Measurements from ENCODE around the gene MIPOL1. TPM values are rescaled to one million over a fixed set of nuclear protein-coding genes. Genes with fewer than 3 reads are reported as not detected.

The MIPOL1 gene
- total RNA-seq, 1 donor from 2014 or later = 18.4 TPM

DNA sequence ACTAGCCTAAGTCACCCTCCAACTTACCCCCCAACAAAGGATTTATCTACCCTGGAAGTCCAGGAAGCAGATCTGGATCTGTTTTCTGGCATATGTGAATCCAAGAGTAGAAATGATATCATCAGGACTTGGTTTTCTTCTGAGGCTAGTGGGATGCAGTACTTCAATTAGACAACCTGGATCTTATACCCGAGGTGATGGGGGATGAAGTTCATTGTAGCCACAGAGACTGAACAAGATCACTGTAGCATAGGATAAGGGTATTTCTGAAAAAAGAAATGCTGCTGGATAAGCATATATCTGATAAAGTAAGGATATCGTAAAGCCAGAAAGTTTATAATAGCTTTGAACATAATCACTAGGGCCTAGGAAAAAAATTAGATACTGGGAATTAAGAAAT is 222.9 kb downstream of the MIPOL1 start:
- Mint-ChIP-seq H3K36me3 (no peaks in the 10 kb centered on the region), H3K4me1 (no peaks in the 10 kb centered on the region), H3K27me3 (ENCODE audit: insufficient read depth, low read depth) (no peaks in the 10 kb centered on the region), H3K27ac (no peak overlapping the region), H3K4me3 (no peak overlapping the region), H3K9me3 (no peaks in the 10 kb centered on the region)
- H2AFZ ChIP-seq (replicated peaks) = no peak overlapping the region
- no peaks in the 10 kb centered on the region for H3F3A ChIP-seq (ENCODE audit: low read depth)
- H3K79me2 ChIP-seq (ENCODE audit: low read depth) = no peaks in the 10 kb centered on the region
- no peak overlapping the region for H3K4me2 ChIP-seq
- H3K27ac ChIP-seq = no peak overlapping the region
- H3K9ac ChIP-seq = no peak overlapping the region
- H3K36me3 ChIP-seq = no peaks in the 10 kb centered on the region
- no peak overlapping the region for H3K4me3 ChIP-seq
- TF ChIP-seq EZH2phosphoT487 (IDR thresholded peaks at IDR 0.05) (no peak), EZH2 (IDR thresholded peaks at IDR 0.05) (no peak)
- TF ChIP-seq, protein P1, sequence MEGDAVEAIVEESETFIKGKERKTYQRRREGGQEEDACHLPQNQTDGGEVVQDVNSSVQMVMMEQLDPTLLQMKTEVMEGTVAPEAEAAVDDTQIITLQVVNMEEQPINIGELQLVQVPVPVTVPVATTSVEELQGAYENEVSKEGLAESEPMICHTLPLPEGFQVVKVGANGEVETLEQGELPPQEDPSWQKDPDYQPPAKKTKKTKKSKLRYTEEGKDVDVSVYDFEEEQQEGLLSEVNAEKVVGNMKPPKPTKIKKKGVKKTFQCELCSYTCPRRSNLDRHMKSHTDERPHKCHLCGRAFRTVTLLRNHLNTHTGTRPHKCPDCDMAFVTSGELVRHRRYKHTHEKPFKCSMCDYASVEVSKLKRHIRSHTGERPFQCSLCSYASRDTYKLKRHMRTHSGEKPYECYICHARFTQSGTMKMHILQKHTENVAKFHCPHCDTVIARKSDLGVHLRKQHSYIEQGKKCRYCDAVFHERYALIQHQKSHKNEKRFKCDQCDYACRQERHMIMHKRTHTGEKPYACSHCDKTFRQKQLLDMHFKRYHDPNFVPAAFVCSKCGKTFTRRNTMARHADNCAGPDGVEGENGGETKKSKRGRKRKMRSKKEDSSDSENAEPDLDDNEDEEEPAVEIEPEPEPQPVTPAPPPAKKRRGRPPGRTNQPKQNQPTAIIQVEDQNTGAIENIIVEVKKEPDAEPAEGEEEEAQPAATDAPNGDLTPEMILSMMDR (IDR thresholded peaks at IDR 0.05) = no peak
- no peaks in the 10 kb centered on the region for H3K27me3 ChIP-seq
- DNase-seq (ENCODE audit: low spot score) = no peak
- no peaks in the 10 kb centered on the region for H3K9me3 ChIP-seq (ENCODE audit: low read depth)
- H3K4me1 ChIP-seq = no peaks in the 10 kb centered on the region
- H4K20me1 ChIP-seq (ENCODE audit: low read depth) = no peaks in the 10 kb centered on the region

- no peaks in the 10 kb centered on the region for H3K79me2 ChIP-seq (ENCODE audit: low read depth)
- TF ChIP-seq, protein P1 (IDR thresholded peaks at IDR 0.05) = no peak
- TF ChIP-seq EZH2phosphoT487 (IDR thresholded peaks at IDR 0.05) (no peak), EZH2 (IDR thresholded peaks at IDR 0.05) (no peak)
- no peak for DNase-seq (ENCODE audit: low spot score)
- H3K9me3 ChIP-seq (ENCODE audit: low read depth) = no peaks in the 10 kb centered on the region
- H3K27me3 ChIP-seq = no peaks in the 10 kb centered on the region
- H3K36me3 ChIP-seq = no peaks in the 10 kb centered on the region
- no peak overlapping the region for H3K4me2 ChIP-seq
- Mint-ChIP-seq H3K4me3 (no peak overlapping the region), H3K27ac (no peak overlapping the region), H3K4me1 (no peaks in the 10 kb centered on the region), H3K36me3 (no peaks in the 10 kb centered on the region), H3K9me3 (no peaks in the 10 kb centered on the region), H3K27me3 (ENCODE audit: insufficient read depth, low read depth) (no peaks in the 10 kb centered on the region)
- no peaks in the 10 kb centered on the region for H4K20me1 ChIP-seq (ENCODE audit: low read depth)
- H2AFZ ChIP-seq (replicated peaks) = no peak overlapping the region
- no peaks in the 10 kb centered on the region for H3K4me1 ChIP-seq
- no peak overlapping the region for H3K27ac ChIP-seq
- H3F3A ChIP-seq (ENCODE audit: low read depth) = no peaks in the 10 kb centered on the region
- no peak overlapping the region for H3K9ac ChIP-seq
- no peak overlapping the region for H3K4me3 ChIP-seq
Observed at GRCh38 chr14:37422319-37422718, 224.6 kb downstream of the MIPOL1 start.

DNA sequence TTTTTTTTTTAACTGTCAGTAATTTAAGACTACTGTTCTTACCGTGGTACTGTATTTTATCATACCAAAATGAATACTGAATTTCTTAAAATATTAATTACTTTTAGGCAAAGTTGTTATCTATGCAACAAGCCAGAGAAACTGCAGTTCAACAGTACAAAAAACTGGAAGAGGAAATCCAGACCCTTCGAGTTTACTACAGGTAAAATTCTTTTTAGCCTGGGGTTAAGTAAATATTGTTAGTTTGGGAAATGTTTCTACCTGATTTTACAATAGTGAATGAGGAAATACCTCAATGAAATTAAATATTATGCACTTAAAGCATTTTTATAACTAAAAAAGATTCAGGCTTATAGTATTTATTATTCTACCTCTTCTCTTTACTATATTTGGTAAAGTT is 225.0 kb downstream of the MIPOL1 start:
- Histone ChIP-seq H3F3A (ENCODE audit: low read depth) (no peaks in the 10 kb centered on the region), H3K9ac (no peak overlapping the region), H2AFZ (replicated peaks) (no peak overlapping the region), H3K27ac (no peak overlapping the region), H3K4me1 (no peaks in the 10 kb centered on the region), H3K4me3 (no peak overlapping the region), H3K79me2 (ENCODE audit: low read depth) (no peaks in the 10 kb centered on the region), H3K36me3 (no peaks in the 10 kb centered on the region), H3K27me3 (no peaks in the 10 kb centered on the region), H3K9me3 (ENCODE audit: low read depth) (no peaks in the 10 kb centered on the region), H4K20me1 (ENCODE audit: low read depth) (no peaks in the 10 kb centered on the region), H3K4me2 (no peak overlapping the region)
- H3K36me3 Mint-ChIP-seq = no peaks in the 10 kb centered on the region
- no peaks in the 10 kb centered on the region for H3K4me1 Mint-ChIP-seq
- TF ChIP-seq EZH2 (IDR thresholded peaks at IDR 0.05) = no peak
- no peak for TF ChIP-seq EZH2phosphoT487 (IDR thresholded peaks at IDR 0.05)
- TF ChIP-seq, protein P1 (IDR thresholded peaks at IDR 0.05) = no peak
- no peaks in the 10 kb centered on the region for H3K9me3 Mint-ChIP-seq
- H3K4me3 Mint-ChIP-seq = no peak overlapping the region
- no peaks in the 10 kb centered on the region for H3K27me3 Mint-ChIP-seq (ENCODE audit: insufficient read depth, low read depth)
- DNase-seq (ENCODE audit: low spot score) = no peak
- H3K27ac Mint-ChIP-seq = no peak overlapping the region
